GM12878 (cell line): ENCODE results near the gene LSM14B. TPM values are rescaled to one million over a fixed set of nuclear protein-coding genes. Genes with fewer than 3 reads are reported as not detected.

Experiments used
- CREB1 ChIP-seq: IDR thresholded peaks from 2 replicates; pipeline ENCODE4 v1.6.1; 2012; ENCODE audit warnings: low read depth, mild to moderate bottlenecking, inconsistent platforms
- CREM ChIP-seq: IDR thresholded peaks from 2 replicates; pipeline ENCODE4 v1.6.1; 2014; ENCODE audit warnings: antibody characterized with exemption, low read depth
- NFXL1 ChIP-seq: fragments of 450-650 bp; IDR thresholded peaks from 2 replicates; pipeline ENCODE4 v1.6.1; 2017; ENCODE audit warnings: antibody characterized with exemption, mild to moderate bottlenecking, borderline replicate concordance
- PML ChIP-seq: IDR thresholded peaks from 2 replicates; pipeline ENCODE4 v1.6.1; 2012; ENCODE audit warnings: low read length, inconsistent platforms
- POLR2A ChIP-seq: IDR thresholded peaks from 2 replicates; pipeline ENCODE4 v1.6.1; 2011; ENCODE audit warnings: low read depth, mild to moderate bottlenecking, low read length
- POLR2AphosphoS5 ChIP-seq: IDR thresholded peaks from 2 replicates; pipeline ENCODE4 v1.6.1; 2011; ENCODE audit warnings: mild to moderate bottlenecking, low read length, inconsistent platforms
- RAD21 ChIP-seq: IDR thresholded peaks from 2 replicates; pipeline ENCODE4 v1.6.1; 2011; ENCODE audit warnings: mild to moderate bottlenecking, low read depth, low read length, moderate library complexity; ENCODE audit not compliant: insufficient read depth
- SIX5 ChIP-seq: IDR thresholded peaks from 2 replicates; pipeline ENCODE4 v1.6.1; 2011; ENCODE audit warnings: mild to moderate bottlenecking, low read depth, low read length, moderate library complexity; ENCODE audit not compliant: severe bottlenecking
- ZBED1 ChIP-seq: IDR thresholded peaks from 2 replicates; pipeline ENCODE4 v1.6.1; 2016; ENCODE audit warnings: borderline replicate concordance
- ZNF24 ChIP-seq: fragments of 450-650 bp; IDR thresholded peaks from 2 replicates; pipeline ENCODE4 v1.6.1; 2017; ENCODE audit warnings: antibody characterized with exemption, mild to moderate bottlenecking
- polyA plus RNA-seq, 11 experiments: library from polyadenylated mRNA; depleted of rRNA in 4 of 11; unstranded in 6 of 11; stranded (reverse) in 5 of 11; fragments of >200 nt; fragmentation: Nextera tagmentation in 4 of 11; fragmentation: Illumina TruSeq in 1 of 11; extraction: Ambion mirVana in 4 of 11; extraction: Trizol in 1 of 11; gene quantifications; 1 replicate in 1 of 11; 2 replicates in 10 of 11; pipeline versions ENCODE4 v1.2.1 to v1.2.3, GENCODE V29; 2011 to 2016; ENCODE audit warnings: inconsistent platforms in 2 of 11, missing spikeins in 2 of 11, low read depth in 1 of 11
- total RNA-seq, 4 experiments: library from RNA; depleted of rRNA in 3 of 4; stranded (reverse); fragments of >200 nt in 3 of 4; fragmentation: Illumina TruSeq in 1 of 4; extraction: Trizol in 1 of 4; gene quantifications; 2 replicates each; pipeline versions ENCODE4 v1.2.1 to v1.2.3, GENCODE V29; 2013 to 2021
- TF ChIP-seq, protein P1 (sequence below): fragments of 450-650 bp; IDR thresholded peaks from 2 replicates; pipeline ENCODE4 v1.6.1; 2018; ENCODE audit warnings: mild to moderate bottlenecking, low read depth, moderate library complexity; ENCODE audit not compliant: partially characterized antibody
- TF ChIP-seq, protein P2 (sequence below): IDR thresholded peaks from 2 replicates; pipeline ENCODE4 v1.6.1; 2011; ENCODE audit warnings: borderline replicate concordance, low read depth, mild to moderate bottlenecking, moderate library complexity, low read length; ENCODE audit not compliant: insufficient read depth, poor library complexity, severe bottlenecking
- TF ChIP-seq, protein P3 (sequence below): IDR thresholded peaks from 2 replicates; pipeline ENCODE4 v1.6.1; 2012; ENCODE audit warnings: low read length, inconsistent platforms
- TF ChIP-seq, protein P4 (sequence below): fragments of 450-650 bp; formaldehyde crosslinking; IDR thresholded peaks from 2 replicates; pipeline ENCODE4 v1.4.0; 2022; ENCODE audit warnings: mild to moderate bottlenecking, moderate library complexity
- TF ChIP-seq, protein P5 (sequence below): fragments of 450-650 bp; IDR thresholded peaks from 2 replicates; pipeline ENCODE4 v1.6.1; 2016; ENCODE audit warnings: mild to moderate bottlenecking, moderate library complexity, borderline replicate concordance

LSM14B gene
- total and polyA plus RNA-seq, 10 of the 15 experiments (the other 5 are each of a cell fraction or from before 2014, with no cell fraction given) = 0.56 to 34.3 (median 15.6) TPM

DNA sequence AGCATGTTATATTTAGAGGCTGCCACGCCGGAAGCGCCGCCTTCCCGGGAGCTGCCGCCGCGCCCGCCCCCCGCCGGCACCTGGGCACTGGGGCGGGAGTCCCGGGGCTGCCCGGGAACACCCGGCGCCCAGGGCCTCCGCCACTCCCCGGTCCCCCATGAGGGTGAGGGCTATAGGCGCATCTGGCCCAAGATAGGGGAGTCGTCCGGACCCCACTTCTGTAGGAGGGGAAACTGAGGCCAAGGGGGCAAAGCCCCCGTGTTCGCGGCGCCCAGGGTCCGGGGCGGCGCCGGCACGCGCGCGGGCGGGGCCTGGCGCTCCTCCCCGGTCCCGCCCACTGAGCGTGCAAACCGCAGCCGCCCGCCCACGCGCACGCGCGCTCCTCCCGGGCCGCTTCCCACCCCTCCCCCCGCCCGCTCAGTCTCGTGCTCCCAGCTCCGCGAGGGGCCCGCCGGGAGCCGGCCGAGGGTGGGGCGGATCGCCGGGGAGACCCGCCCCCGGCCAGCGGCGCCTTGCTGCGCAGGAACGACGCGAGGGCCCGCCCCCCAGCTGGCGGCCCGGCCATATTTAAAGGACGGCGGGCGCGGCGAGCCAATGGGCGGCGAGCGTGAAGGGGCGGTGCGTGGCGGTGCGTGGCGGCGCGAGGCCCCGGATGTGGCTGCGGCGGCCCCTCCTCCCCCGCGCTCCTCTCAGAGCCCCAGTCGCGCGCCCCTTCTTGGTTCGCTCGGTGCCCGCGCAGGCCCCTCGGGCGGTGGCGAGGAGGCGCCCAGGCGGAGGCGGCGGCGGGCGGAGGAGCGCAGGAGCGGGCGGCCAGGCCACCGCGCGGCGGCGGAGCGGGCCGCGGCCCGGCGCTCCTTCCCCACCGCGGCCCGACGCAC is at the start of gene LSM14B (continued):
- TF ChIP-seq, protein P1, sequence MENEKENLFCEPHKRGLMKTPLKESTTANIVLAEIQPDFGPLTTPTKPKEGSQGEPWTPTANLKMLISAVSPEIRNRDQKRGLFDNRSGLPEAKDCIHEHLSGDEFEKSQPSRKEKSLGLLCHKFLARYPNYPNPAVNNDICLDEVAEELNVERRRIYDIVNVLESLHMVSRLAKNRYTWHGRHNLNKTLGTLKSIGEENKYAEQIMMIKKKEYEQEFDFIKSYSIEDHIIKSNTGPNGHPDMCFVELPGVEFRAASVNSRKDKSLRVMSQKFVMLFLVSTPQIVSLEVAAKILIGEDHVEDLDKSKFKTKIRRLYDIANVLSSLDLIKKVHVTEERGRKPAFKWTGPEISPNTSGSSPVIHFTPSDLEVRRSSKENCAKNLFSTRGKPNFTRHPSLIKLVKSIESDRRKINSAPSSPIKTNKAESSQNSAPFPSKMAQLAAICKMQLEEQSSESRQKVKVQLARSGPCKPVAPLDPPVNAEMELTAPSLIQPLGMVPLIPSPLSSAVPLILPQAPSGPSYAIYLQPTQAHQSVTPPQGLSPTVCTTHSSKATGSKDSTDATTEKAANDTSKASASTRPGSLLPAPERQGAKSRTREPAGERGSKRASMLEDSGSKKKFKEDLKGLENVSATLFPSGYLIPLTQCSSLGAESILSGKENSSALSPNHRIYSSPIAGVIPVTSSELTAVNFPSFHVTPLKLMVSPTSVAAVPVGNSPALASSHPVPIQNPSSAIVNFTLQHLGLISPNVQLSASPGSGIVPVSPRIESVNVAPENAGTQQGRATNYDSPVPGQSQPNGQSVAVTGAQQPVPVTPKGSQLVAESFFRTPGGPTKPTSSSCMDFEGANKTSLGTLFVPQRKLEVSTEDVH = no peak
- TF ChIP-seq SIX5 (no peak), POLR2AphosphoS5 (no peak), NFXL1 (0 out of 2 replicates have a peak, but pooled peaks have one; percentile 47), CREM (no peak), CREB1 (peak; percentile 73), POLR2A (peak; percentile 71), ZBED1 (no peak), PML (no peak), RAD21 (no peak), ZNF24 (no peak)
- TF ChIP-seq, protein P2, sequence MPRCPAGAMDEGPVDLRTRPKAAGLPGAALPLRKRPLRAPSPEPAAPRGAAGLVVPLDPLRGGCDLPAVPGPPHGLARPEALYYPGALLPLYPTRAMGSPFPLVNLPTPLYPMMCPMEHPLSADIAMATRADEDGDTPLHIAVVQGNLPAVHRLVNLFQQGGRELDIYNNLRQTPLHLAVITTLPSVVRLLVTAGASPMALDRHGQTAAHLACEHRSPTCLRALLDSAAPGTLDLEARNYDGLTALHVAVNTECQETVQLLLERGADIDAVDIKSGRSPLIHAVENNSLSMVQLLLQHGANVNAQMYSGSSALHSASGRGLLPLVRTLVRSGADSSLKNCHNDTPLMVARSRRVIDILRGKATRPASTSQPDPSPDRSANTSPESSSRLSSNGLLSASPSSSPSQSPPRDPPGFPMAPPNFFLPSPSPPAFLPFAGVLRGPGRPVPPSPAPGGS = peak; percentile 11
- TF ChIP-seq, protein P3, sequence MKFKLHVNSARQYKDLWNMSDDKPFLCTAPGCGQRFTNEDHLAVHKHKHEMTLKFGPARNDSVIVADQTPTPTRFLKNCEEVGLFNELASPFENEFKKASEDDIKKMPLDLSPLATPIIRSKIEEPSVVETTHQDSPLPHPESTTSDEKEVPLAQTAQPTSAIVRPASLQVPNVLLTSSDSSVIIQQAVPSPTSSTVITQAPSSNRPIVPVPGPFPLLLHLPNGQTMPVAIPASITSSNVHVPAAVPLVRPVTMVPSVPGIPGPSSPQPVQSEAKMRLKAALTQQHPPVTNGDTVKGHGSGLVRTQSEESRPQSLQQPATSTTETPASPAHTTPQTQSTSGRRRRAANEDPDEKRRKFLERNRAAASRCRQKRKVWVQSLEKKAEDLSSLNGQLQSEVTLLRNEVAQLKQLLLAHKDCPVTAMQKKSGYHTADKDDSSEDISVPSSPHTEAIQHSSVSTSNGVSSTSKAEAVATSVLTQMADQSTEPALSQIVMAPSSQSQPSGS = no peak
- TF ChIP-seq, protein P4, sequence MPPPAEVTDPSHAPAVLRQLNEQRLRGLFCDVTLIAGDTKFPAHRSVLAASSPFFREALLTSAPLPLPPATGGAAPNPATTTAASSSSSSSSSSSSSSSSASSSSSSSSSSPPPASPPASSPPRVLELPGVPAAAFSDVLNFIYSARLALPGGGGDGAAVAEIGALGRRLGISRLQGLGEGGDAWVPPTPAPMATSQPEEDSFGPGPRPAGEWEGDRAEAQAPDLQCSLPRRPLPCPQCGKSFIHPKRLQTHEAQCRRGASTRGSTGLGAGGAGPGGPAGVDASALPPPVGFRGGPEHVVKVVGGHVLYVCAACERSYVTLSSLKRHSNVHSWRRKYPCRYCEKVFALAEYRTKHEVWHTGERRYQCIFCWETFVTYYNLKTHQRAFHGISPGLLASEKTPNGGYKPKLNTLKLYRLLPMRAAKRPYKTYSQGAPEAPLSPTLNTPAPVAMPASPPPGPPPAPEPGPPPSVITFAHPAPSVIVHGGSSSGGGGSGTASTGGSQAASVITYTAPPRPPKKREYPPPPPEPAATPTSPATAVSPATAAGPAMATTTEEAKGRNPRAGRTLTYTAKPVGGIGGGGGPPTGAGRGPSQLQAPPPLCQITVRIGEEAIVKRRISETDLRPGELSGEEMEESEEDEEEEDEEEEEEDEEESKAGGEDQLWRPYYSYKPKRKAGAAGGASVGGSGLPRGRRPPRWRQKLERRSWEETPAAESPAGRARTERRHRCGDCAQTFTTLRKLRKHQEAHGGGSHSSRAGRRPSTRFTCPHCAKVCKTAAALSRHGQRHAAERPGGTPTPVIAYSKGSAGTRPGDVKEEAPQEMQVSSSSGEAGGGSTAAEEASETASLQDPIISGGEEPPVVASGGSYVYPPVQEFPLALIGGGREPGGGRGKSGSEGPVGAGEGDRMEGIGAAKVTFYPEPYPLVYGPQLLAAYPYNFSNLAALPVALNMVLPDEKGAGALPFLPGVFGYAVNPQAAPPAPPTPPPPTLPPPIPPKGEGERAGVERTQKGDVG (CRISPR knock-in tag) = no peak
- TF ChIP-seq, protein P5, sequence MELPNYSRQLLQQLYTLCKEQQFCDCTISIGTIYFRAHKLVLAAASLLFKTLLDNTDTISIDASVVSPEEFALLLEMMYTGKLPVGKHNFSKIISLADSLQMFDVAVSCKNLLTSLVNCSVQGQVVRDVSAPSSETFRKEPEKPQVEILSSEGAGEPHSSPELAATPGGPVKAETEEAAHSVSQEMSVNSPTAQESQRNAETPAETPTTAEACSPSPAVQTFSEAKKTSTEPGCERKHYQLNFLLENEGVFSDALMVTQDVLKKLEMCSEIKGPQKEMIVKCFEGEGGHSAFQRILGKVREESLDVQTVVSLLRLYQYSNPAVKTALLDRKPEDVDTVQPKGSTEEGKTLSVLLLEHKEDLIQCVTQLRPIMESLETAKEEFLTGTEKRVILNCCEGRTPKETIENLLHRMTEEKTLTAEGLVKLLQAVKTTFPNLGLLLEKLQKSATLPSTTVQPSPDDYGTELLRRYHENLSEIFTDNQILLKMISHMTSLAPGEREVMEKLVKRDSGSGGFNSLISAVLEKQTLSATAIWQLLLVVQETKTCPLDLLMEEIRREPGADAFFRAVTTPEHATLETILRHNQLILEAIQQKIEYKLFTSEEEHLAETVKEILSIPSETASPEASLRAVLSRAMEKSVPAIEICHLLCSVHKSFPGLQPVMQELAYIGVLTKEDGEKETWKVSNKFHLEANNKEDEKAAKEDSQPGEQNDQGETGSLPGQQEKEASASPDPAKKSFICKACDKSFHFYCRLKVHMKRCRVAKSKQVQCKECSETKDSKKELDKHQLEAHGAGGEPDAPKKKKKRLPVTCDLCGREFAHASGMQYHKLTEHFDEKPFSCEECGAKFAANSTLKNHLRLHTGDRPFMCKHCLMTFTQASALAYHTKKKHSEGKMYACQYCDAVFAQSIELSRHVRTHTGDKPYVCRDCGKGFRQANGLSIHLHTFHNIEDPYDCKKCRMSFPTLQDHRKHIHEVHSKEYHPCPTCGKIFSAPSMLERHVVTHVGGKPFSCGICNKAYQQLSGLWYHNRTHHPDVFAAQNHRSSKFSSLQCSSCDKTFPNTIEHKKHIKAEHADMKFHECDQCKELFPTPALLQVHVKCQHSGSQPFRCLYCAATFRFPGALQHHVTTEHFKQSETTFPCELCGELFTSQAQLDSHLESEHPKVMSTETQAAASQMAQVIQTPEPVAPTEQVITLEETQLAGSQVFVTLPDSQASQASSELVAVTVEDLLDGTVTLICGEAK = no peak
